Stimulated activated CD8-positive, alpha-beta memory T cell treated with anti-CD3 and anti-CD28 coated beads, Interleukin-12 subunit alpha, Interleukin-12 subunit beta, amount 100 ng/mL, for 24 hours (primary cell): ENCODE data around the gene DNAJB6.
A peak's percentile ranks its signal among the peaks of the same experiment; 100 is the strongest.

Source experiments
- DNase-seq: peaks from one replicate; pipeline ENCODE4 v3.0.0-alpha.2; 2020; ENCODE audit errors: extremely low read depth

The DNAJB6 gene

GRCh38 chr7:157368955-157369354 is 32.2 kb downstream of the DNAJB6 start:
- DNase-seq: no peak

- no peak for DNase-seq
These were observed 33.9 kb downstream of the DNAJB6 start for GRCh38 chr7:157370742-157371141.

GRCh38 chr7:157371296-157371695 is 34.5 kb downstream of the DNAJB6 start:
- no peak for DNase-seq

DNA sequence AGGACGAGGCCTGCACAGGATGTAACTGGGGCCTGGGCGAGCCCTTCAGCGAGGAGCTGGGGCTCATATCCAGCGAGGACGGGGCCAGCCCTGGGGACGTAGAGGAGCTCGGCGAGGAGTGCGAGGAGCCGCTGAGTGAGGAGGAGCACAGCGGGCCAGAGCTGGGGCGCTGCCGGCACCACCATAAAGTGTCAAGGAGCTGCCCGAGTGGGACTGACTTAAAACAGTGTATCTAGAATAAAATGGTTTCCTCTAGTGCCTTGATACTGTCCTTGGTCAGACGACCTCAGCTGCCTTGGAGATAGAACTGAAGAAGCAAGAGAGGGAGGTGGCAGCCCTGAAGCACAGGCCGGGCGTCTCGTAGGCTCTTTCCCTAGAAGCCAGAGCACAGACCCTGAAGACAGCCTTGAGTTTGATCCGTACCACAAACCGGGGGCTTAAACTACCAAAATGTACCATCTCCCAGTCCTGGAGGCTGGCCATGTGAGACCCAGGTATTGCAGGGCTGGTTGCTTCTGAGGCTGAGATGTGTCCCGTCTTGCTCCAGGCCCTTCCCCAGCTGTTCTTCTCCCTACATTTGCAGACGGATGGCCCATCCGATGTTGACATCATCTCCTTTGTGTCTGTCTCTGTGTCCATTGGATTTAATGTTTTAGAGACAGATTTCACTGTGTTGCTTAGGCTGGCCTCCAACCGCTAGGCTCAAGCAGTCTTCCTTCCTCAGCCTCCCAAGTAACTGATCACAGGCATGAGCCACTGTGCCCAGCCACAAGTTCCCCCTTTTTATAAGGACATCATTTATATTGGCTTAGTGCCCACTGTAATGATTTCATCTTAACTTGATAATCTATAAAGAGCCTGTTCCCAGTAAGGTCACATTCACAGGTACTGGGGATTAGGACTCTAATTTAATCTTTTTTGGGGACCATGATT is 35.8 kb downstream of the DNAJB6 start:
- no peak for DNase-seq

DNA sequence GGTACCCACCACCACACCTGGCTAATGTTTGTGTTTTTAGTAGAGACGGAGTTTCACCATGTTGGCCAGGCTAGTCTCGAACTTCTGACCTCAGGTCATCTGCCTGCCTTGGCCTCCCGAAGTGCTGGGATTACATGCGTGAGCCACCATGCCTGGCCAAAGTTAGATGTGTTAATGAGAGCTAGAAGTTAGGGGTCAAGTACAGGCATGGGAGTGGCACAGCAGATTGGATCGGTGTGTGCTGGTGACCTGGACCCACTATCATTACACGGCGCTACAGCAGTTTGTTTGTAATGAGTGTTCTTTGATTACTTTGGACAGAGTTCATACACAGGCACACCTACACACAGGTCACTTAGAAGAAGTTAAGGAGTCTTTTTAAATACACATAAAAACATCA is 36.7 kb downstream of the DNAJB6 start:
- DNase-seq: no peak

DNA sequence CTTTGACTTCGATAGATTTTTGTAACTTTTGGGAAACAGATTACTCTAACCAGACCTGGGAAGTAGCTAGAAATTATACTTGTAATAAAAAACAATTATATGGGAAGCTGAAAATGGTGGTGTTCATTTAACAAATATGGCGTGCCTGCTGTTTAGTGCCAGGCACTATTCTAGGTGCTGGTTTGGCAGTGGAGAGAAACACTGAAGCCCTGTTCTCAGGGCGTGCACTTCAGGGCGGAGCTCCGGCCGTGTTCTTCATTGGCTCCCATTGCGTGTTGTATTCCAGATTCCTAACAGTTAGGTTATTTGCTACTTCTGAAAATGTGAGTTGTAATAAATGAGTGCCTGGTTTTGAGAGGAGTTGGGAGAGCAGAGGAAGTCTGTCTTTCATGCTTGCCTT is 38.6 kb downstream of the DNAJB6 start:
- no peak for DNase-seq

- no peak for DNase-seq
These were observed 40.8 kb downstream of the DNAJB6 start for GRCh38 chr7:157377436-157378124.

DNA sequence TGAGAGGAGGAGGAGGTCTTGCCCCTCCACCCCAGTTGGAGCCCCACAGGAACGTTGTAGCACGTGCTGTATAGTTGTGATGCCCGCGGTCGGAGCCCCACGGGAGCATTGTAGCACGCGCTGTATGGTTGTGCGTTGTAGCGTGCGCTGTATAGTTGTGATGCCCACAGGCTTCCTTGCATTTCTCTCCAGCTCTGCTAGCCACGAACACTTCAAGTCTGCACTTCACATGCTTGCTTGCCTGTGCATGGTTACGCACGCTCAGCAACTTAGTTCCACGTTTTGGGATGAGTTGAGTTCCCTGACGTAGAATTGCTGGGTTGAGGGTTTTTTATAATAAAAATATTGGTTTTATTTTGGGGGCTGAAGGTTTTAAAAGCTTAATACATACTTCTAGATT is 41.6 kb downstream of the DNAJB6 start:
- DNase-seq: no peak

DNA sequence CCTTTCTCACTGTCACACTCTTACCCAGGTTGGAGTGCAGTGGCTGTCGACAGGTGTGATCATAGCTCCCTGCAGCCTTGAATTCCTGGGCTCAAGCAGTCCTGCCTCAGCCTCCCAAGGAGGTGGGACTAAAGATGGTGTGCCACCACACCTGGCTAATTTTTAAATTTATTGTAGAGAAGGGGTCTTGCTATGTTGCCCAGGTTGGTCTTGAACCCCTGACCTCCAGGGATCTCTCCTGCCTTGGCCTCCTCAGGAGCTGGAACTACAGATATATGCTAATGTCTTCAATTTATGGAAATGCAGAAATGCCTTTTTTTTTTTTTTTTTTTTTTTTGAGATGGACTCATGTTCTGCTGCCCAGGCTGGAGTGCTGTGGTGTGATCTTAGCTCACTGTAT is 42.7 kb downstream of the DNAJB6 start:
- no peak for DNase-seq

DNA sequence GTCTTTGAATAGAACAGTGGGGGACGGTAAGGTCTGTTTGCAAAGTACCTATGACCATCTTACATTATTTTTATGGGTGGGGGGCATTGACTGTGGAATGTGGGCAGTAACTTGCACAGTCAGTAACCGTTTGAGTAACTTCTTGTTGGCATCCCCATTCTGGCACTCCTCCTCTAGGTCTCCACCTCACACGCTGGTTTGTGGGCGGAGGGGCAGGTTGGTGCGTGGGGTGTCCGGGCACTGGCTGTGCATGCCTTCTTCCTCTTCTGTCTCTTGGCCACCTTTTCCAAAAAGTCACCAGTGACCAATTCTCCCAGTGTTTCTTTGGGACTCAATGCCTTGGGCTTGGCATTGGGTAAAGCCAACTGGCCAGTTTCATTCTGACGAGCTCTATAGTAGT is 43.6 kb downstream of the DNAJB6 start:
- no peak for DNase-seq

DNA sequence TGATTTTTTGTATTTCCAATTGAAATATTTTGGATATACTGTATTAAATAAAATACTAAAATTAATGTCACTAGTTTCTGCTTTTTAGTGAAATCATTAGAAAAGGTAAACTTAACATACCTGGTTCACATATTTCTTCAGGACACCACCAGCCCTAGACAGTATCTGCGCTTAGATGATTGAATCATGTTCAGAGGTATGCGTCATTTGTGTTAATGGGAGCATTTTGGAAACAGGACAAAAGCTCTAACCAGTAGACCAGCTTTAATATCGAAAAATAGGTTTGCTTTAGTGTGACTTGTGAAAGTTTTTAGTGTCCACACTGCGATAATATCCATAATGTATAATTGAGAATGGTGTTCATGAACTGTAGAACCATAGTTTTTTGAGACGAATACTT is 47.1 kb downstream of the DNAJB6 start:
- DNase-seq: no peak

- no peak for DNase-seq
These were observed 47.5 kb downstream of the DNAJB6 start for GRCh38 chr7:157384301-157384700.

DNA sequence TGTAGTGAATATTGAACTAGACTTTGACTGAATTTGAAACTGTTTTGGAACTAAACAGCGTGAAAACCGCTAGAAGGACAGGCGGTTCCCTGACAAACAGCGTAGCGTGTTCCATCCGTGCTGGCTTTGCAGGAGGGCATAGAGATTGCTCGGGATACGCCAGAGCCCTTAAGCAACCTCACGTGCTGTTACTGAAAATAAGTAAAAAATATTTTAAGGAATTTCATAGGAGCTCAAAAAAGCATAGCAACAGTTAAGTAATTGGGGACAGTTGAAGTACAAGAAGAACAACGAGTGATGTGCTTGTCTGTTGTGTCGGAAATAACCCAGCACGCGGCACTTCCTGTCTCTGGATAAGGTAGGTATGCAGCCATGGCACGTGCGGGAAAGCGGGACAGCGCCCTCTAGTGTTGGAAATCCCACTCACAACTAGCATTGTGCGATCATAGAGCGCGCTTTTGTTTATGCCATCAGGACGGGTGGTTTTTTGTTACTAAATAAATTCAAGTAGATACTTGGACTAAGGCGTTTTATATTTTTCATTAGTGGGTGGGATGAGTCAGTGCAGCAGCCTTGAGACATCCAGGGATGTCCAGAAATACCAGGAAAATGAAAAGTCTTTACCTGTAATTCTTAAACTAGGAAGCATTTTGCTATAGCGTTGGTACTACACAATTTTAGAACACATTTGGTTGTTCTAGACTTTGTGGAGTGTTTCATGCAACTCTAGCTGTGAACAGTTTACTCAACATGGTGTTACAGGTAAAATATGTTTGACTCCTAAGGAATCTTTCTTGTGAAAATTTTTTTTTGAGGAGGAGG is 50.4 kb downstream of the DNAJB6 start:
- DNase-seq: peak; percentile 58

GRCh38 chr7:157388301-157388700 is 51.5 kb downstream of the DNAJB6 start:
- DNase-seq: no peak

GRCh38 chr7:157389951-157390730 is 53.3 kb downstream of the DNAJB6 start:
- no peak for DNase-seq

GRCh38 chr7:157391036-157391710 is 54.4 kb downstream of the DNAJB6 start:
- no peak for DNase-seq

- DNase-seq: no peak
These were observed 55.6 kb downstream of the DNAJB6 start for GRCh38 chr7:157392256-157393037.

DNA sequence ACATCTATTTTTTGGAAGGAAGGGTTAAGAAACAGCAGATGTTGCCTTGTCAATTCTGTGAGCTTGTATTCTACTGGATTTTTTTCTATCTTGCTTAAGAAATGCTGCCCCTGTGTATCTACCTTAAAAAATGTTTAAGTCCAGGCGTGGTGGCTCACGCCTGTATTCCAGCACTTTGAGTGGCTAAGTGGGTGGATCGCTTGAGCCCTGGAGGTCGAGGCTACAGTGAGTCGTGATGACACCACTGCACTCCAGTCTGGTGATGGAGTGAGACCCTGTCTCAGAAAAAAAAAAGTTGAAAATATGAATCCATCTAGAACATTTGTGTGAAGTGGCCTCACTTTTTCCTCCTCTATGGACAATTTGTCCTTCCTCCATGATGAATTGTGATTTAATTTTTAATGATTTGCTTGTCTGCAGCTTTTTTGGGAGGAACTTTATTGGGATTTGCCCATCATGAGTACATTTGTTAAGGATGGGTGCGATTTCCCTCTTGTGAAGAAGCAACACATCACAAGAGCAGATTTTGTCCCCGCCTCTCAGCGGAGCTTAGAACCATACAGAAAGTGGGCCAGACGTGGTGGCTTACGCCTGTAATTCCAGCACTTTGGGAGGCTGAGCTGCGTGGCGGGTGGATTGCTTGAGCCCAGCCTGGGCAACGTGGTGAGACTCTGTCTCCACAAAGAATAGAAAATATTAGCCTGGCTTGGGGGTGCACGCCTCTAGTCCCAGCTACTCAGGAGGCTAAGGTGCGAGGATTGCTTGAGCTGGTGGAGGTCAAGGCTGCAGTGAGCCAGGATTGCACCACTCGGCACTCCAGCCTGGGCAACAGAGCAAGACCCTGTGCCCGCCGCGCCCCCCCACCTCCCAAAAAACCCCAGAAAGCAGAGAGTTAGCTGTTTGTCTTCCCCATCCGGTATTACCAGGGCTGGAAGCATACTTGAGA is 57.7 kb downstream of the DNAJB6 start:
- no peak for DNase-seq

DNA sequence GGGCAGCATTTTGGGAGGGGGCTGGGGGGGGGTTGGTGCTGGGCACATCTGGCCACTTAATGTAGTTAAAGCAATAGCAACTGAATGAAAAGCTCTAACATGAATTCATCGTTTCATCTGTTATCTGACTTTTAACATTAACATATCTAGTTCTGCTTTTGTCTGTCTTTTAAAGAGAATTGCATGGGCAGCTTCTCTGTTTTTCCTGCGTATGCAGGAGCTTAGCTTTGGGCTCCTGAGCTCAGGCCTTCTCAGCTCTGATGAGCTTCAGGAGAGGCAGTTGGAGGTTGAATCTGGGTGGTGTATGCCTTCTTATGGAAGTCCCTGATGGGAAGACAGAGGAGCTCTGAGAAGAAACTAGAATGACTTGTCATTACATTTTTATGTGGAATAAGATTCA is 58.4 kb downstream of the DNAJB6 start:
- DNase-seq: no peak
